NCI-H69 (cell line): Measurements from ENCODE around the gene NFAM1.
A peak's percentile ranks its signal among the peaks of the same experiment; 100 is the strongest.

Experiments
- DNase-seq: peaks from one replicate; lab custom pipeline; 2025; lab: John Stamatoyannopoulos, UW

The NFAM1 gene

DNA sequence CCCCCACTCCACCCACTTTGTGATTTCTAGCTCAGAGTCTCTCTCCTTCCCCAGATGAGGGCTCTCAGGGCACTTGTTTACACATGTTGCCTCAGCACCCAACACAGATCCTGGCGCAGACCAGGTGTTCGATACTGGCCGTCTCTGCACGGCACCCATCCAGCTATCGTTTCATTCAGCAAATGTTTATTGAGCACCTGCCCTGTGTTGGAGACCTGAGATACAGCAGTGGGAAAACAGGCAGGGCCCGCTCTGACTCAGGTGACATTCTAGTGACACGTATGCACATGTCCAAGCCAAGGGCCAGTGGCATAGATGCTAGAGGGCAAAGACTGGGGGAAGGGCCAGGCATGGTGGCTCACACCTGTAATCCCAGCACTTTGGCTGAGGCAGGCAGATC is 71.9 kb downstream of the NFAM1 start:
- peak; percentile 60 for DNase-seq

DNA sequence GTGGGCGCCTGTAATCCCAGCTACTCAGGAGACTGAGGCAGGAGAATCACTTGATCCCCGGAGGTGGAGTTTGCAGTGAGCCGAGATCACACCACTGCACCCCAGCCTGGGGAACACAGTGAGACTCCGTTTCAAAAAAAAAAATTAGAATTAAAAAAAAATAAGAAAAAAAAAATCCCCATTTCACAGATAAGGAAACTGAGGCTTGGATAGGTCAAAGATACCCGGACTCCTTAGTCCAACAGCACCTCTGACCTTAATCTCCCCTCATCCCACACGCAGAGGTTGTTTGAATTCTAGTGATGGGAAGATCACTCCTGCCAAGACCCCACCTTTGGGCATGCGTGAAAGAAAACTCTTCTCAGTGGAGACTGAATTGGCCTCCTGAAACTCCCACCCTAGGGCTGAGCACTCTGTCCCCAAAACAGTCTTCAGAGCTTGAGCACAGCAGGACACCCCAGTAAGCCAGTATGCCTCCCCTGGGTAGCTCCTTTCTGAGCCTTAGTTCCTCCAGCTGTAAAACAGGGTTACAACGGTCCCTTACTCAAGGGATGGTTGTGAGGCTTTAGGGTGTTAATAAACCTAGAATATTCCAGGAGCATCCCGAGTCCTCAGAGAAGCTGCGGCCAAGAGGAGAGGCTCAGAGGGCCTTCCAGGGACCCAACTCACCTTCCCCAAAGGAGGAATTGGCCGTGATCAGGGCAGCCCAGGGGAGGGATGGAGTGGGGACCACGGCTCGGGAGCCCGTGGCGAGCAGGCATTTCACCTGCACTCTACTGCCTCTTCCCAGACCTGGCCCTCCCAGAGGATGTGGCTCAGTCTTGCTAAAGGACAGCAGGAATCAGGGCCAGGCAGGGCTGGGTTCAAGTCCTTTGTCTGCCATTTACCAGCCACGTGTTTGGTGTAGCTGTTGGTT is 73.3 kb downstream of the NFAM1 start:
- no peak for DNase-seq

DNA sequence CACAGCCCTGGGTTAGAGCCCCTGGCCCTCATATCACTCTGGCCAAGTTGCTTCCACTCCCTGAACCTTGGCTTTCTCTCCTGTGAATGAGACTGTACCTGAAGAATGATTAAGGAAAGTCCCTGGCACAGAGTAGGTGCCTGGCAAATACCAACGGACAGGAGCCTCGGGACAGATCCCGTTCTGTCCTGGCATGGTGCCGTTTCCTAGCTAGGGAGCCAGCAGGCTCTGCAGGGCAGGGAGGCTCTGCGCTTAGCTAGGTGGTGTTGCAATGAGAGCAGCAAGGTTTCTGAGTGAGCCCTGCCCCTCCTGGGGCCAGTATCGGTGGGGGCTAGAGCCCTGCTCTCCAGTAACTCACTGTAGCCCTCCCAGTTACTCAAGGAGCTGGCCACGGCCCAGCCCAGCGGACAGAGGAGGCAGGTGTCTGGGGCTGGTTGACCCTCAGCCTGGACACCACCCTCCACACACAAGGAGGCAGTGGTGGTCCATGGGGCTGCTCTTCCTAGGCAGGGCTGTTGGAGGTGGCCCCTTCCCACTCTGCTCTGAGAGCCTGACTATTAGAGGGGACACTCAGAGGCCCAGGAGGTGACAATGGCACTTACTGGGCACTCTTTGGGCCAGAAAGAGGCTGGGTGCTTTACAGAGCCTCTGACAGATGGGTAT is 74.4 kb downstream of the NFAM1 start:
- no peak for DNase-seq

DNA sequence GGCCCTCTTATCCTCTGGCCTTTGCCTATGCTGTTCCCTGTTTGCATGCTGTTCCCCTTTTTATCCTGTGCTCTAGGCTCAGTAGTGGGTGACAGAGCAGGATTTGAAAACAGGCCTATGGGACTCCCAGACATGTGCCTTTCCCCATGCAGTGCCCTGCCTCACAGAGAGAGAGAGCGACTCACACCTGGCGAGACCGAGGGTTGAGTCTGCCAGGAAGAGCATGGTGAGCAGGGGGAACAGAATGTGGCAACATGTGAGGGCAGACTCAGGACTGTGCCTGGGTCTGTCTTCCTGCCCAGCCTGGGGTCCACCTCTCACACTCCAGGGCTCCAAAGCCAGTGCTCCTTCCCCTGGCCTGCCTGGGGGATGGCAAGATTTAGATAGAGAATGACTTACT is 75.0 kb downstream of the NFAM1 start:
- no peak for DNase-seq

DNA sequence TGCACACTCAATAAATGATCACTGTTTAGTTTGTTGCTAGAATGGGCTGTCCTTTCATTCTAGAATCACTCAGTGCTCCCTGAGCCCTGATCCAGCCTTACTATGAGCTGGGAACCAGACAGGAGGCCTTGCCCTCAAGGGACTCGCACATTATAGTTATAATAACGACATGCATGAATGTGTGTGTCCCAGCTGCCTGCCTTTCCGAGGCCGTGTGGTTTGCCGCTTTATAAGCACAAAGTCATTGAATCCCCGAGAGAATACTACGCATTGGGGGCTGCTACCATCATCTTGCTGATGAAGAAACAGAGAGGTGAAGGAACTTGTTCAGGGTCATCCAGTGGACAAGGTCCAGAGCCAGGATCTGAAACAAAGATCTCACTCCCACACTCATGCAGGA is 75.7 kb downstream of the NFAM1 start:
- peak; percentile 42 for DNase-seq

DNA sequence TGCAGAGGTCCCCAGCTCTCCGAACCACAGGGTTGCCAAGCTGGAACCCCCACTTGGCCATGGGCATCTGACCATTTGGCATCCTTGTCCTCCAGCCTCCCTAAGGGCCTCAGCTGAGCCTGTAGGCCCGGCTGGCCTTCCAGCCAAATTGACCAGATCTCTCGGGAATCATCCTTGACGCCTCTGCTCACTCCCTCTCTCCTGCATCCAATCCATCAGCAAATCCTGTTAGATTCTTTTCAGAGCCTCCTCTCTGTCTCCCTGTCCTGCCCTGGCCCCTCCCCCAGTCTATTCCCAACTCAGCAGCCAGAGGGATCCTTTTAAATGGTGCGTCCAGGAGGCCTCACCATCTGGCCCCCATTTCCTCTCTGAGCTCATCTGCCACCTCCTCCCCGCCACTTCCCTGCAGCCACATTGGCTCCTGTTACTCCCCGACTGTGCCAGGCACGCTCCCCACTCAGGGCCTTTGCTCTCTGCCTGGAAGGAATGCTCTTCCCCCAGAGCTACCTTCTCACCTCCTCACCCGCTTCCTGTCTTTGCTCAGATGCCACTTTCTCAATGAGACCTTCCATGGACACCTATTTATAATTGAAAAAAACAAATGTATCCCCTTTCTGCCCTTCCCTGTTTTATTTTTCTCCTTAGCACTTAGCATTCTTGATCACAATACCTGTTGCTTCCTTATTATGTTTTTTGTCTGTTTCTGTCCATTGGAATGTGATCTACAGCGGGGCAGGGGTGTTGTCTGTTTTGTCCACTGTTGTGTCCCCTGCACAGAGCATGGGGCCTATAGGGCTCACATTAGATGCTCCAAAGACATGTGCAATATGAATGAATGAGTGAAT is 78.1 kb downstream of the NFAM1 start:
- DNase-seq, result peak; percentile 99

DNA sequence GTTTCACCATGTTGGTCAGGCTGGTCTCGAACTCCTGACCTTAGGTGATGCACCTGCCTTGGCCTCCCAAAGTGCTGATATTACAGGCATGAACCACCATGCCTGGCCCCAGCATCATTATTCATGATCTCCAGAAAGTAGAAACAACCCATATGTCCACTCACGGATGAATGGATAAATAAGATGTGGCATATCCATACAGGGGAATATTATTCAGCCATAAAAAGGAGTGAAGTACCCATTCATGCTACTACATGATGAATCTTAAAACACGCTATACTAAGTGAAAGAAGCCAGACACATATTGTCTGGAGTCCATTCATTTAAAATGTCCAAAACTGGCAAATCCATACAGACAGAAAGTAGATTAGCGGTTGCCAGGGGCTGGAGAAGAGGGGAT is 81.8 kb downstream of the NFAM1 start:
- DNase-seq, result no peak

DNA sequence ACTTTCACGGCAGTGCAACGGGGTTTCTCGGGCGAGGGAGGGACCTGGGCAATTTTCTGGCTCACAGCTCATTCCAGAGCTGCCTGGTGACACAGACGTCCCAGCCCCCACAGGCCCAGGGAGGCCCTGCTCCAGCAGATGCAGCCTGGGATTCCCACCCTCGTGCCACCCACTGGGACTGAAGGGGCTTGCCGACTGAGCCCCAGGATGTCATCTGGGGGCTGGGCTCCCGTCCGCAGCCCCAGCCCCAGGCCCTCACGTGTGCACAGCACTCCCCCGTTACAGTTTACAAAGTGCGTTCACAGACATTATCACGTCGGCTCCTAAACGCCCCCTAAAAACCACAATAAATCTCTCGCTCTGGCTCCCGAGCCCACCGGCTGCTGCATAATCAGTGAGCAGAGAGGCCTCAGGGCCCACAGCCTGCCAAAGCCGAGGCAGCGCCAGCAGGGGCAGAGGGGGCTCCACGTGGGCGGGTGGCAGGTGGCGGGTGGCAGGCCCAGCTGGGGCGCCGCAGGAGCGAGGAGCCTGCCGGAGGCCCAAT is 84.8 kb downstream of the NFAM1 start:
- no peak for DNase-seq

DNA sequence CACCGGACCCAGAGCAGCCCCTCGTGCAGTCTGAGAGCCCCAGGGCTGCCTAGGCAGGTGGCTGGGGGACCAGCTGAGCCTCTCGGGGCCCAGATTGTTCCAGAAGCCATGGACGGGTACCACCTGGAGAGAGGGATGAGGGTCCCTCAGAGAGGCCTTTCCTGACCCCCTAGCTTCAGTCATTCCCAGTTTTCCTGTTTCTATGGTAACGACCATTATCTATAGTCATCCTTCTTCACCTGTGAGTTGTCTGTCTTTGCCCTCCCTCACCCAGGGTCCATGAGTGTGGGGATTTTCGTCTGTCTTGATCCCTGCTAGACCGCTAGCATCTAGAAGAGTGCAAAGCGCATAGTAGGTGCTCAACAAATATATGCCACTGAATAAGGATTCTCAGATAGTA is 85.5 kb downstream of the NFAM1 start:
- DNase-seq, result no peak

DNA sequence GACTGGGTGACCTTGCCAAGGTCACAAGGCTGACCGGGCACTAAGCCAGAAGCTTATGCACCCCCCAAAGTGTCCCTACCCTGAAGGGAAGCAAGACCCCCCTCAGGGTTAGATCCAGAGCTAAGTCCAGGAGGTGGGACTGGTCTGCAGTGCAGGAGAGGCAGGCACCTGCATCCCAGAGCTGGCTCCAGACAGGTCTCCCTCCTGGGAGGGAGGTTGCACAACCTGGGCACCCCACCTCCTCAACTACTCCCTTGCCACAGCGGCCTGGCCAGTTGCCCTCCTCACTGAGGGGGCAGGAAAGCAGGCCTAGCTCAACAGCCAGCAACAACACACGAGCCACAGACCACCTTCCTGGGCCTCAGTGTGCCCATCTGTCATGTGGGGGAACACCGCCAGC is 86.7 kb downstream of the NFAM1 start:
- DNase-seq, result no peak

DNA sequence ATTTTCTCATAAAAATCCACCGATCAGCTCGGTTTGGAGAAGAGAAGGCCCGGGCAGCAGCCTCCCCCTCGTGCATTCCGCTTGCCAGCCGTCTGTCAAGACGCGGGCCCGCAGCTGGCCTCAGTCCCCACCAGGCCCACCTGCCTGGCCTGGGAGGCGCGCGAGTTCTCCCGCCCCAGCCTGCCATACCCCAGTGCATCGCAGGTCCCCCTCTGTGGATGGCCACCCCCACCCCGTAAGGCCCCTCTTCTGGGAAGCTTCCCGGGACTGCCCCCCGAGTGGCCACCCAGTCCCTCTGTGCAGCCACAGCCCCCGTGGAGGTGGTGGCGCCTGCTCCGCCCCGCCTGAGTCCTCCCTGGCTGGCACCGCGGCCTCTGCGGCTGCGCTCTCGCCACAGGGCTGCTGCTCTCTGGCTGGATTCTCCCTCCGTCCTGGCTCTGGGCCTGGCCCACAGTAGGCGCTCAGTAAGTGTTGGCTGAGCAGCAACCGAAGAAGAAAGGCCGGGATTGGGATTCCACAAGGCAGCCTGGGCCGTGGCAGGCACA is 87.8 kb downstream of the NFAM1 start:
- peak; percentile 93 for DNase-seq

DNA sequence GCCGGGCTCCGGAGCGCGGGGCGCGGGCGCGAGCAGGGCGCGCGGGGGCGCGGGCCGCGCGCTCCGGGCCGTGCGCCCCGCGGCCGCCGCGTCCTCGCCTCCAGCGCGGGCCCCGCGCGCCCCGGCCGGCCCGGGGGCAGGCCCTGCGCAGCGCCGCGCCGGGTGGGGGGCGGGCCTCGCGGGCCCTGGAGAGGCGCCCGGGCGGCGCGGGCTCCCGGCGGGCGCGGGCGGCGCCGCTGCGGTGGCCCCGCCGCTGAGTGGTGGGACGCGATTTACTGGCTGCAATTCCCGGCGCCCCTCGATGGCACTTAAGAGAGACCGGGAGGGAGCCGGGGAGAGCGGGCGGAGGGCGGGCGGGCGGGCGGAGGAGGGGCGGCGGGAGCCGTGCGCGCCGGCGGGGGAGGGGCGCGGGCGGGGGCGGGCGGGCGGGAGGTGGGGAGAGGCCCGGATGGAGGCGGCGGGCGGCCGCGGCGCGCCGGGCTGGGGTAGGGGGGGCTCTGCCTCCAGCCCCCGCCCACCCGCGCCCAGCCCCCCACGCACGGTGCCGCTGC is 88.6 kb downstream of the NFAM1 start:
- peak; percentile 92 for DNase-seq

DNA sequence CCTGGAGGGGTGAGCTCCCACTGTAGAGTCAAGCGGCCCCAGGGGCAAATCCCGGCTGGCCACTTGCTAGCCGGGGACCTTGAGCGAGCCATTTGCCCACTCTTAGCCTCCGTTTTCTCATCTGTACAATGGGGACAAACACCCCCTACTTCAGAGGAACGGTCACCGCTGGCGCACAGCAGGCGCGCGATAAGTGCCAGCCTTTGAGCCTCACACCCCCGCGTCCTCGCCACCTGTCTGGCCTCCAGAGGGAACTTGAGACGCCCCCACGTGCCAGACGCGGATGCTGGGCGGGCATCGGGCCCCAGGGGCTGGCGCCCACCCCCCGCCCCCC is 89.1 kb downstream of the NFAM1 start:
- peak; percentile 92 for DNase-seq

DNA sequence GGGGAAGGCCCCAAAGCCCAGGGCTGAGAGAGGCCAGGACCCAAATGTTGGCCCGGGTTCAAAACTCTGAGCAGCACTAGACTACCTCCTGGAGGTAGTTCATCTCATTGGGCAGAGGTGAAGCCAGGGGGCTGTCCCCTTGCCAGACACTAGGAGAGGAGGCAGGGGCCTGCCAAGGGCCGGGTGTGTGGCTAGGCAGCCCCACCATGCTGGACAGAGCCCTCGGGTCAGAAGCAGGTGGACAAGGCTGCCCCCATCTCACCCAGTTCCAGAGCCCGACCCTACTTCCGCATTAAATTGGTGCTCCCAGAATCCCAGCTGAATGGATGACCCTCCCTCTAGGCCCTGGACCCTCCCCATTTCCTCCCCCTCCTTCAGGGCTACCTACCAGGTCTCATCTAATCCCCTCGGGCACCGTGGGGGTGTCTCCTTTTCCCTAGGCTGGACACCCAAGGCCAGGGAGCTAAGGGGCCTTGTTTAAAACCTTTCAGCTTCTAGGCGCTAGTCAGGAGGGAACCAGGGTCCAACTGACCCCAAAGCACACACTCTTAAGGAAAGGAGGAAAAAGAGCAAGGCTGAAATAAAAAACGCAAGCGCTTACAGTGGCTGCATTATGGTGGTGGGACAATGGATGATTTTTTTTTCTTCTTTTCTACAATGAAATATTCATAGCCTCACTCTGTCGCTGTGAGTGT is 89.6 kb downstream of the NFAM1 start:
- DNase-seq, result peak; percentile 67

DNA sequence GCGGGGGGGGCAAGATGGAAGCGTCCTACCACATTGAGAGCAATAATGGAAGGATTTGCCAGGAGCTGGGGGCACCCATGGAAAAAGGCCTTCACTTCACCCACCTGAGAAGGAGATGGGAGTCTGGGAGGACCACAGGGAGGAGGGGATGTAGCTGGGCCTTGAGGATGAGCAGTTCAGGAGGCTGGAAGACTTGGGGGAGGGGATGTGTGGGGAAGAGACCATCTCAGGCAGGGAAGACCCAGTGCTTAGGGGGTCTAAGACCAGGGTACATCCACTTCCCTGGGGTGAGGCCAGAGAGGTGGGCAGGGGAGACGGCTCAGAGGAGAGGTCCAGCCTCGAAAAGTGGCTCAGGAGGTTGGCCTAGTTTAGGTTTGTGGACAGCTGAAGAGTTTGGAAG is 90.4 kb downstream of the NFAM1 start:
- peak; percentile 60 for DNase-seq

DNA sequence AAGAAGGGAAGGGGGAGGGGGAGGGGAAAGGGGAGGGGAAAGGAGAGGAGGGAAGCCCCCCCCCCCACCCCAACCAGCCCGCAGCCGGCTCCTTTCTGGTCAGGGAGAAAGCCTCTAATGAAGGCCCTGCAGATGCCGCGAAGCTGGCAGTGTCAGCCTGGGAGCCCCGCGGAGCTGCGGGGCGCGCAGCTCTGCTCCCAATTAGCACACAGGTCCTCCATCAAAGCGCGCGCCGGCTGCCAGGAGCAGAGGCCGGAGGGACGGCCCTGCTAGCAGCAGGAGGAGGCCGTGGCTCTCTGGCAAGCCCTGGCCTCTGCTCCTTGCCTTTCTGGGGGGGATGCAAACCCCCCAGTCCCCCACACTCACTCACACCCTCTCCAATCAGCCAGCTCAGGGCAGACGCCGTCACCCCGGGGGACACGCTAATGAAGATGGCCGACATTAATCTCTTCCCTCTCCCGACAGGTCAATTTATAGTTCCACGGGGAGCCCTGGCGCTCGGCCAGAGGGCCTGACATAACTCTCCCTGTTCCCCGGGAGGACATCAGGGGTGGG is 91.3 kb downstream of the NFAM1 start:
- DNase-seq, result peak; percentile 99

DNA sequence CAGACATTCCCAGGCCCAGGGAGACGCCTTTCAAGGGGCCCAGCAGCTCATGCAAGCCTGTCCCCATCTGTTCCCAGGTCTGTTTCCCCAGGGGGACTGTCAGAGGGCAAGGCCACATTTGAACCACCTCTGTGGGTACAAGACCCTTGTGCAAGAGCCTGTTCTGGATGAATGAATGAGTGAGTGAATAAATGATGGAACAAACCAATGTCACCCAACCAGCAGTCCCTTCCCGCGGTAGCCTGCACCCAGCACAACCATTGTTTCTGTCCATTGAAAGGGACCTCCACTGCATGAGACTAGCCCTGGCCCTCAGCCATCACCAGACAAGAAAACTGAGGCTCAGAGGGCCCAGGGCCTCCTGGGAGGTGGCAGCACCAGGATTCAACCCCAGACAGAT is 92.1 kb downstream of the NFAM1 start:
- no peak for DNase-seq

DNA sequence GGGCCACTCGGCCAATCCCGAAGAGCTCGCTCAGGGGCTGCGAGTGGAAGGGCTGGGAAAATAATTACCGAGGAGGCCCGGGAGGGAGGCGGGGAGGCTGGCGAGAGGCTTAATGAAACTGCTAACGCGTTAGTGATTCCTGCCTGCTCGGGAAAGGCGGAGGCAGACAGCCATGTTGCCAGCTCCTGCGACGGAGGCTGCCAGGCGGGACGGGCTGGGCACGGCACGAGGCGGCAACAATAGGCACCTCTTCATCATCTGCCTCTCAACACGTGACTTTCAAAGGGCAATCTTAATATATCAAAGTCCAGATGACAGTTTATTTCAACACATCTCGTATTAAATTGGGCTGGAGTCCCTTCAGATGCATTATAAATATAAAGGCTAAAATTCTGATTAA is 93.7 kb downstream of the NFAM1 start:
- DNase-seq, result no peak

DNA sequence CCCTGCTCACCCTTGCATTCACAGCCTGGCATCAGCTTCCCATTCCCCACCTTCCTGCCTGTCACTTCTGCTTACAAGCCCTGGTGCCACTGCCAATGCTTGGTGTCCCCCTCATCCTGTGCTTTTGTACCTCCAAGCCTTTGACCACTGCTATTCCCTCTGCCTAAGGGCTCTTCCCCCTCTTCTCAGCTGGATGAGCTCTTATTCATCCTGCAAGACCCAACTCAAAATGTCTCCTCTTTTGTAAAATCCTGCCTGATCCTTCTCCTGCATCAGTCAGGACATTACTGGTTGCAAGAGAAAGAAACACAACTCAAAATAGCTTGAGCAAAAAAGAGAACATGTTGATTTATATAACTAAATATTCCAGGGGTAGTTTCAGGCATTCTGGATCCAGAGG is 94.8 kb downstream of the NFAM1 start:
- no peak for DNase-seq

DNA sequence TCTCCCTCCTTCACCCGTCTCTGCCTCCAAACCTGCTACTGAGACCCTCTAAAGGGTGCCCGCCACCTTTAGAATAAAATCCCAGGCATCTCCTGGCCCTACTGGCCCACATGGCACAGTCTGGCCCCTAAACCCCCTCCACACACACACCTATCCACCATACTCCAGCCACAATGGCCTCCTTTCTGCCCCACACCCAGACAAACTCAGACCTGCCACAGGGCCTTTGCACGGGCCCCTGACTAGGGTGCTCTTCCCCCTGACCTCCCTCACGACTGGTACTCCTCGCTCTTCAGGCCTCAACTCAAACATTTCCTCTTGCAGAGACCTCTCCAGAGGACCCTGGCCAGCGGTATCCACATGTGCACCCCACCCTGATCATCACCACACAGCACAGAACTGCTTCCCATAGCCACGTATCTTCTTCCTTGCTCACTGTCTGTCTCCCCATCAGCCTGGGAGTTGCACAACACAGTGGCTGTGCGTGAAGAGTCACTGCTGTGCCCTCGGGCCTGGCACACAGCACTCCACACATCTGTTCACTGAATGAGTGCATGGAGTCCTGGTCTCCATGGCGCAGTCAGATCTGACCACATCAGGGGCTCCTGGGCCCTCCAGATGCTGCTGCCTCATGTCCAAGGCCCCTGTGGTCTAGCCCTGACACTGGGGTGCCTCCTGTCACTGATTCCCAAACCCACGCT is 95.5 kb downstream of the NFAM1 start:
- peak; percentile 75 for DNase-seq
